HepG2 (cell line): ENCODE data around the gene PLEKHG4B. TPM values are rescaled to one million over a fixed set of nuclear protein-coding genes. Genes with fewer than 3 reads are reported as not detected.

Source experiments
- ATAC-seq: fragments of 200-7000 bp; cut with Tn5 transposase; 3 replicates; pipeline ENCODE4 v1.9.1; 2020; ENCODE audit warnings: mild to moderate bottlenecking, moderate library complexity
- BruUV-seq: library from RNA; stranded (reverse); fragments of 400-500 nt; replicated peaks from 2 replicates; lab custom pipeline; 2021; lab: Mats Ljungman, UMichigan
- CTCF ChIA-PET: fragments of 300-600 bp; formaldehyde crosslinking; extraction: SDS; loops from one replicate; lab custom pipeline; 2021; ENCODE audit warnings: low total read pairs, inconsistent platforms, low intra/inter-chr PET ratio; lab: Yijun Ruan, JAX
- POLR2A ChIA-PET: fragments of 350-600 bp; sonication (Branson Sonifier 250); formaldehyde crosslinking; loops from one replicate; lab custom pipeline; 2020; ENCODE audit warnings: antibody characterized with exemption, inconsistent platforms; lab: Yijun Ruan, JAX
- DNase-seq: peaks from one replicate; pipeline ENCODE4 v3.0.0-alpha.2; 2015; ENCODE audit warnings: low spot score
- FAIRE-seq: peaks from 3 replicates; lab custom pipeline; 2011; peaks lifted over from hg19 to GRCh38; lab: Jason Lieb, UNC
- H2AFZ ChIP-seq: one replicate; pipeline ENCODE4 v1.6.1; 2011; ENCODE audit warnings: low read length, inconsistent platforms
- H3K27ac ChIP-seq: fragments of 300-600 bp; 3 replicates; pipeline ENCODE4 v1.8.0; 2011; ENCODE audit warnings: mixed run types, mild to moderate bottlenecking, mixed read lengths, low read length, inconsistent platforms; ENCODE audit not compliant: insufficient read depth; ENCODE audit errors: extremely low read length
- H3K27me3 ChIP-seq, 2 experiments: fragments of 200-600 bp in 1 of 2; 2 replicates in 1 of 2; 3 replicates in 1 of 2; pipeline versions ENCODE4 v1.6.0 to v1.8.0; 2011; ENCODE audit warnings: low read length in 2 of 2, mild to moderate bottlenecking in 2 of 2, moderate library complexity in 2 of 2, inconsistent platforms in 1 of 2; ENCODE audit not compliant: insufficient read depth in 2 of 2, control insufficient read depth in 1 of 2
- H3K36me3 ChIP-seq, 2 experiments: fragments of 200-600 bp in 1 of 2; replicated peaks in 1 of 2; 2 replicates in 1 of 2; 3 replicates in 1 of 2; pipeline versions ENCODE4 v1.5.1 to v1.8.0; 2011; ENCODE audit warnings: low read length in 2 of 2, inconsistent platforms in 1 of 2; ENCODE audit not compliant: insufficient read depth in 2 of 2, control insufficient read depth in 1 of 2
- H3K4me1 ChIP-seq: 2 replicates; pipeline ENCODE4 v1.5.1; 2012; ENCODE audit warnings: low read length, inconsistent platforms; ENCODE audit not compliant: insufficient read depth
- H3K4me2 ChIP-seq: 2 replicates; pipeline ENCODE4 v1.6.0; 2011; ENCODE audit warnings: low read depth, low read length, inconsistent platforms
- H3K4me3 ChIP-seq, 3 experiments: fragments of 200-600 bp in 1 of 3; sonication (generic), shearing (Covaris generic) in 1 of 3; replicated peaks in 1 of 3; 2 replicates each; pipeline ENCODE4 v1.5.1; 2011 to 2016; ENCODE audit warnings: low read length in 3 of 3, inconsistent platforms in 2 of 3, low read depth in 2 of 3, mild to moderate bottlenecking in 2 of 3, control low read depth in 1 of 3, mixed read lengths in 1 of 3; ENCODE audit not compliant: insufficient read depth in 1 of 3
- H3K79me2 ChIP-seq: one replicate; pipeline ENCODE4 v1.6.1; 2011; ENCODE audit warnings: low read length, inconsistent platforms; ENCODE audit not compliant: insufficient read depth
- H3K9ac ChIP-seq: 2 replicates; pipeline ENCODE4 v1.6.0; 2011; ENCODE audit warnings: mild to moderate bottlenecking, low read depth, low read length, inconsistent platforms; ENCODE audit not compliant: insufficient read depth
- H3K9me3 ChIP-seq: 2 replicates; pipeline ENCODE4 v1.5.1; 2012; ENCODE audit warnings: mild to moderate bottlenecking, low read length
- H4K20me1 ChIP-seq: 2 replicates; pipeline ENCODE4 v1.6.0; 2011; ENCODE audit warnings: inconsistent platforms, mild to moderate bottlenecking, low read length, moderate library complexity; ENCODE audit not compliant: insufficient read depth
- CREB1 ChIP-seq, 2 experiments: fragments of 450-650 bp in 1 of 2; IDR thresholded peaks; 2 replicates each; pipeline ENCODE4 v1.6.1; 2016 to 2017; ENCODE audit warnings: control low read depth in 1 of 2, mild to moderate bottlenecking in 1 of 2, missing compliant biosample characterization in 1 of 2, missing genetic modification characterization in 1 of 2
- HOXA3 ChIP-seq: sonication (generic); formaldehyde crosslinking; IDR thresholded peaks from 2 replicates; pipeline ENCODE4 v1.5.0; 2020; ENCODE audit warnings: missing genetic modification reagents
- MNT ChIP-seq: fragments of 450-650 bp; IDR thresholded peaks from 2 replicates; pipeline ENCODE4 v1.6.1; 2016
- ZNF282 ChIP-seq: fragments of 450-650 bp; IDR thresholded peaks from 2 replicates; pipeline ENCODE4 v1.6.1; 2018; ENCODE audit not compliant: partially characterized antibody
- WGBS: methylation state at CpG from one replicate; pipeline ENCODE4 v1.1.6; 2017; ENCODE audit warnings: low lambda C conversion rate; 5-methylcytosine and 5-hydroxymethylcytosine counted together
- in situ Hi-C: cut with HindIII; loops from 2 replicates; pipeline ENCODE4 v1.10.0; 2017; ENCODE audit warnings: low pct_unique_long_range_greater_than_20kb; ENCODE audit not compliant: extremely low pct_ligation_motif_present
- intact Hi-C: fragments of 100-400 bp; cut with micrococcal nuclease; formaldehyde crosslinking; loops from one replicate; pipeline ENCODE4 v1.10.0; 2022; ENCODE audit not compliant: unreplicated experiment
- polyA plus RNA-seq, 8 experiments: library from polyadenylated mRNA; depleted of rRNA in 3 of 8; stranded (reverse) in 7 of 8; unstranded in 1 of 8; fragments of >200 nt; fragmentation: Illumina TruSeq in 4 of 8; extraction: Trizol in 4 of 8; gene quantifications; 2 replicates each; pipeline versions ENCODE4 v1.2.1 to v1.2.3, GENCODE V29; 2011 to 2016; ENCODE audit warnings: low read depth in 4 of 8, missing spikeins in 1 of 8, mixed read lengths in 1 of 8; ENCODE audit not compliant: insufficient read depth in 1 of 8
- total RNA-seq, 5 experiments: library from RNA; depleted of rRNA; stranded (reverse); fragments of >200 nt; fragmentation: Illumina TruSeq; extraction: Trizol; gene quantifications; 2 replicates each; pipeline ENCODE4 v1.2.3, GENCODE V29; 2016; ENCODE audit warnings: low read depth in 1 of 5

Gene PLEKHG4B
- total and polyA plus RNA-seq, 2 of the 13 experiments (the other 11 are each of a cell fraction or from before 2014, with no cell fraction given) = 0.09 TPM; not detected in 1

- POLR2A ChIA-PET = no interaction called here
- H3K9ac ChIP-seq = no peak overlapping the region
- no TSS peak for BruUV-seq
- peaks cover 0 to 15% of the 10 kb centered on the region in 2 experiments; a peak in 1 of 5 replicates for H3K27me3 ChIP-seq
- no peaks in the 10 kb centered on the region for H3K79me2 ChIP-seq
- H2AFZ ChIP-seq = no peak overlapping the region
- in situ Hi-C loops = no loop called here
- no peak overlapping the region for H3K4me3 ChIP-seq
- no peak overlapping the region for H3K27ac ChIP-seq
- ATAC-seq = no peak
- CTCF ChIA-PET = no interaction called here
- intact Hi-C loops = no loop called here
- no peak for DNase-seq
- H3K4me1 ChIP-seq = peaks cover 23% of the 10 kb centered on the region
- TF ChIP-seq ZNF282 (peak; percentile 72), HOXA3 (CRISPR knock-in tag) (no peak), CREB1 (IDR thresholded peaks at IDR 0.05) (no peak), CREB1 (CRISPR knock-in tag; IDR thresholded peaks at IDR 0.05) (no peak), MNT (peak; percentile 81)
- H3K4me2 ChIP-seq = no peak overlapping the region
- FAIRE-seq = no peak
- H3K36me3 ChIP-seq = no peaks in the 10 kb centered on the region
- H4K20me1 ChIP-seq = no peaks in the 10 kb centered on the region
- 36% methylated on average over 12 of the region's 16 CpGs for WGBS
- H3K9me3 ChIP-seq = no peaks in the 10 kb centered on the region
Measured at GRCh38 chr5:190366-191035, 98.5 kb downstream of the PLEKHG4B start.
